HG03045 (cell line): Measurements from ENCODE around the gene ARHGAP8.

Source experiments
- ATAC-seq: cut with Tn5 transposase; IDR thresholded peaks from one replicate; pipeline ENCODE4 v1.9.1; 2021; ENCODE audit warnings: mild to moderate bottlenecking, moderate library complexity; ENCODE audit not compliant: unreplicated experiment

Gene ARHGAP8

DNA sequence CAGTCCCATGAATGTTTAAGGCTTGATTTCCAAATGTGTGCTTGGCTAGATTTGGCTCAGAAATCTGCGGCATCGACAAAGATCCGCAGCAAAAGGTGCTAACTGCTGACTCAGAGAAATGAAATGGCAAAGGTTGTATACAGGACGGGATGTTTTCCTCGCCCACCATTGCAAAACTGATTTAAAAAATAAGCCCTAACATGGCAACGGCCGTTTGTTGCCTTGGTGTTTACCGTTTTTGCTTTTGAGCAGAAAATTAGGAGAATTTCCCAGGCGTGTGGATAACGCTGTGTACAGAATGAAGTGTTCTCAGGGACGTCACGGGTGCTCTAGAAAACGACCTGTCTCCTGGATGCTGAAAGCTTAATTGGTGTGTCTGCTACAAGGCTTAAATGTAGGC lies 70.2 kb downstream of the ARHGAP8 start:
- no peak for ATAC-seq

DNA sequence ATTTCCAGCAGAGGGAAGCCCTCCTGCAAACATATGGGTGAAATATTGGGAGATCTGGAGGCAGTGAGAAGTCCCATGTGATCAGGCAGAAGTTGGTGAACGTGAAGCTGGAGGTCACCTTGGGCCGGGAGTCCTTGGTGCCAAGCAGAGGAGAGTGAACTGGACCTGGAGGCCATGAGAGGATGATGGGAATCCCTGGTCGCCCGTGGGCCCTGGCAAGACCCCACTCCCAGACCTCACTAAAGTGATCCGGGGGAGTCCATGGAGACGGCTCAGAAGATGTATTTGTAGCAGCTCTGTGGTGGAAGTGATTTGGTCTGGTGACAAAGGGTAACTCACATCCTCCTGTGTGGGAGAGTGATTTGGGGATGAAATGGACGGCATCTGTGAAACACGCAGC lies 71.0 kb downstream of the ARHGAP8 start:
- ATAC-seq: no peak

- no peak for ATAC-seq
Observed at GRCh38 chr22:44823806-44824205, 71.4 kb downstream of the ARHGAP8 start.

GRCh38 chr22:44824271-44824670 lies 71.9 kb downstream of the ARHGAP8 start:
- no peak for ATAC-seq

DNA sequence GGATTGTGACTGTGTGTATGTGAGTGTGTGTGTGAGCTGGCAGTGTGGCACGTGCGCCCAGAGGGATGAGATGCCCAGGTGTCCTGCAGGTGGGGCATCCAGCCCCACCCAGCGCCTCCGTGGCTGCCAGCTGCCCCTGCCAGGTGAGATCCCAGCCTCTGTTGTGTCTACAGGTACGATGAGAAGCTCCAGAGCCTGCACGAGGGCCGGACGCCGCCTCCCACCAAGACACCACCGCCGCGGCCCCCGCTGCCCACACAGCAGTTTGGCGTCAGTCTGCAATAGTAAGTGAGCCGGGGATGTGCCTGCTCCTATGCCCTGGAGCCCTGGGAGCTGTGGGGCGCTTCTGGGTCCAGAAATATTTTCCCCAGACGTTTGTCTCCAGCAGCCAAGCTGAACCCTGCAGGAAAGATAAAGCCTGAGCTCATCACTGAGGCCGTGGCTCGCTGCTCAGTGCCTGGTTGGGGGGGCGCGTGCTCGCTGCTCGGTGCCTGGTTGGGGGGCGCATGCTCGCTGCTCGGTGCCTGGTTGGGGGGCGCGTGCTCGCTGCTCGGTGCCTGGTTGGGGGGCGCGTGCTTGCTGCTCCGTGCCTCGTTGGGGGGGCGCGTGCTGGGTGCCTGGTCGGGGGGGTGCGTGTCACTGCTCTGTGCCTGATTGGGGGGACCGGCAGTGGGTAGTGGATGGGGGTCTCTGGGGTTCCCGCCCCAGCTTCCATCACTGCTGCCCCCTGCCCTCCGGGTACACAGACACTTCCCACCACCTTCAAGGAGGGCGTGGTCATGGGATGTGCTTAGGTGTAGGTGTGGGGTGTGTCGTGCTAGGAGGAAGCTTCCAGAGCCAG lies 73.2 kb downstream of the ARHGAP8 start:
- ATAC-seq: no peak

DNA sequence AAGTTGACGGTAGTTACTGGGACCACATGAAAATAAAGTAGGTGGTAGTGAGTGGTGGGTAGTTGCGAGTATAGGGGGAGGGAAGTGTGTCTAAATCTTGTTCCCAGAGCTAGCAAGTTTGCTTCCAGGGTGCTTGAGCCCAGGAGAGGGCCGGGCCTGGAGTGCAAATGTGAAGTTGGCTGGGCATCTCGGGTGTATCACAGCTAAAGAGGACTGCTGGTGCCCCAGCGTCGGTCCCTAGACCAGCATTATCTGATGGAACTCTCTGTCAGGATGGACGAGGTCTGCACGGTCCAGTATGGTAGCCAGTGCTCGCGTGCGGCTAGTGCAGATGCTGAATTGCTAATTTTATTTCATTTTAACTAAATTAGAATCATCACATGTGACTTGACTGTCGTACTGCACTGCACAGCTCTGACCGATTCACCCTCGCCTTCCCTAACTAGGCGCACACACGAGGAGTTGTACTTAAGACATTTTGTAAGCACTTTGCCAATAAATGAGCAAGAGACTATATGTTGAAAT lies 75.4 kb downstream of the ARHGAP8 start:
- no peak for ATAC-seq

DNA sequence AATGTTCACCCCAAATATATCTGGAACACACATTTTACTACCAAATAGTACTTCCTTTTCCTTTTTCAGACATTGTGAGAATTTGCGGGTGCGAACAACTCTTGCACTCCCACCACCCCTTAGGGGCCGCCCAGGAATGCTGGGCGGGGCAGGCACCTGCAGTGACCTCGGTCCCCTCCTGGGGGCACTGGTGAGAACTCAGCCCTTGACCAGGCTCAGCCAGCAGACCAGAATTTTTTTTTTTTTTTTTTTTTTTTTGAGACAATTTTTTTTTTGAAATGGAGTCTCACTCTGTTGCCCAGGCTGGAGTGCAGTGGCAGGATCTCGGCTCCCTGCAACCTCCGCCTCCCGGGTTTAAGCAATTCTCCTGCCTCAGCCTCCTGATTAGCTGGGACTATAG lies 75.8 kb downstream of the ARHGAP8 start:
- ATAC-seq: no peak

- no peak for ATAC-seq
Observed at GRCh38 chr22:44831885-44832284, 79.5 kb downstream of the ARHGAP8 start.

DNA sequence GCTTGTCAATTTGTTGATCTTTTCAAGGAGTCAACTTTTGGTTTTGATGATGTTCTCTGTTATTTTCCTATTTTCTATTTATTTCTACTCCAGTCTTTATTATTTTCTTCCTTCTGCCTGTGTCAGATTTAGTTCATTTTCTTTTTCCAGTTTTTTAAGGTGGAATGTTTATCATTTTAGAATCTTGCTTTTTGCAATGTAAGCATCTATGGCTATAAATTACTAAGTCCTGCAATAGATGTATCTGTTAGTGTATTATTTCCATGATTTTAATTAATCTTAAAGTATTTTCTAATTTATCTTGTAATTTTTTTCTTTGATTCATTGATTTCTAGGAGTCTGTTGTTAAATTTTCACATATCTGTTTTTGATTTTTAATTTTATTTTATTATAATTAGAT lies 81.7 kb downstream of the ARHGAP8 start:
- ATAC-seq: no peak

DNA sequence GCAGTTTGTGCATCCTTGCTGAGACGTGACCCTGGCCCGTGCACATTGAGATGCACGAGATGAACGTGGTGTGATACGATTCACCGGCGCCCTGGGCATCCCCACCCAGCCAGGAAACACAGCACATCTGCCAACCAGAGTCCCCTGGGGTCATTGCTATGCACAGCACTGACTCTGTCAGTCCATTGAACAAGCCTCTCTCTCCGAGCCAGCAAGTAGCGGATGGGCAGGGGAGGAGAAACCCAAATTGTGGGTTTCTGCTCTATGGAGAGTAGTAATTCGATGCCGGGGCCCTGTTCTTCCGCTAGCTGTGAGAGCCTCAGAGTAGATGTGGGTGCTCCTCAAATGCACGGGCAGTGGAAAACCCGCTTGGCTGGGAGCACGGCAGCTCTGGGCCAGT lies 85.1 kb downstream of the ARHGAP8 start:
- no peak for ATAC-seq

DNA sequence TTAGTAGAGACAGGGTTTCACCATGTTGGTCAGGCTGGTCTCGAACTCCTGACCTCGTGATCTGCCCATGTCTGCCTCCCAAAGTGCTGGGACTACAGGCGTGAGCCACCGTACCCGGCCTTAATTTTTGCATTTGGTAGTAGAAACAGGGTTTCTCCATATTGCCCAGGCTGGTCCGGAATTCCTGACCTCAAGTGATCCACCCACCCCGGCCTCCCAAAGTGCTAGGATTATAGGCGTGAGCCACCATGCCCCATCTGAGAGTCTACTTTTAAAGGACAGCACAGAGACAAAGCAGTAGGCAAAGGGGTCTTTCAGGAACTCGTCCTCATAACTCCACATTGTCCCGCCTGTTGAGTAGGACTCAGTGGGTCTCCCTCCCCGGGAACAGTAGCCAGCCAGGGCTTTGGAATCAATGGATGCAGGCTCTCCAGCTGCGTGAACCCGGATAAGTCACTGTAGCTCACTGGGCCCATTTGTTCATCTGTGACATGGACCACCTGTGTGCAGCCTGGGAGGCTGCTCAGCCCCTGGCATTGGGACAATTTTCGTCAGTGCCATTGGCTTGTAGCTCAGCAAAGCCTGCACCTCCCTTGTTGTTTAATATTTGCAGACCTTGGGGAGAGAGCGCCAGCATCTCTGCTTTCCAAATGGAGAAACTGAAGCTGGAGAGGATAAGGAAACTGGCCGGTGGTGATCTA lies 86.1 kb downstream of the ARHGAP8 start:
- no peak for ATAC-seq

- no peak for ATAC-seq
Observed at GRCh38 chr22:44839061-44839460, 86.7 kb downstream of the ARHGAP8 start.

GRCh38 chr22:44839721-44840120 lies 87.3 kb downstream of the ARHGAP8 start:
- no peak for ATAC-seq

- ATAC-seq: no peak
Observed at GRCh38 chr22:44840611-44841322, 88.4 kb downstream of the ARHGAP8 start.

- ATAC-seq: no peak
Observed at GRCh38 chr22:44842417-44842816, 90.0 kb downstream of the ARHGAP8 start.

GRCh38 chr22:44845191-44845590 lies 92.8 kb downstream of the ARHGAP8 start:
- ATAC-seq: no peak

- no peak for ATAC-seq
Observed at GRCh38 chr22:44845796-44846720, 93.7 kb downstream of the ARHGAP8 start.

DNA sequence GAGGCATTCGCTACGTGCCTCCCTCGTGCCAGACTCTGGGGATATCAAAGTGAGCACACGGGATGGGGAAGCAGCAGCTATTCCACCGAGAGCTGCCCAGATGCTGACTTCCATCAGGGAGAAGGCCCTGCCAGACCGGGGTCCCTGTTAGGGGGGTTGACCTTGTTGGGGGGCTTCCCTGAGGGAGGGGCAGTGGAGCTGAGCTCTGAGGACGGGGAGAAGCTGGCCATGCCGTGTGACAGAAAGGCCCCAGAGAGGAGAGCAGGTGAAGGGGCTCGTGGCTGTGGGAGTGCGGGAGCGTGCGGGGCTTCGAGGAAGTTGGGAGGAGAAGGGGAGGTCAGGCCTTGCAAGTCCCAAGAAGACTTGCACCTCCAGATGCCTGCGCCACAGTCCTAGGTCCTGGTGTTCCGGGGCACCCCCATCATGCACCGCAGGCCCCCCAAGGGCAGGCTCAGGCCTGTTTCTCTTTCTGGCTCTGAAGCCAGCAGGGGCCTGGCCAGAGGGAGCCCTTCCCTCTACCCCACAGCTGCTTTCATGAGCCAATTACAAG lies 94.4 kb downstream of the ARHGAP8 start:
- ATAC-seq: no peak

DNA sequence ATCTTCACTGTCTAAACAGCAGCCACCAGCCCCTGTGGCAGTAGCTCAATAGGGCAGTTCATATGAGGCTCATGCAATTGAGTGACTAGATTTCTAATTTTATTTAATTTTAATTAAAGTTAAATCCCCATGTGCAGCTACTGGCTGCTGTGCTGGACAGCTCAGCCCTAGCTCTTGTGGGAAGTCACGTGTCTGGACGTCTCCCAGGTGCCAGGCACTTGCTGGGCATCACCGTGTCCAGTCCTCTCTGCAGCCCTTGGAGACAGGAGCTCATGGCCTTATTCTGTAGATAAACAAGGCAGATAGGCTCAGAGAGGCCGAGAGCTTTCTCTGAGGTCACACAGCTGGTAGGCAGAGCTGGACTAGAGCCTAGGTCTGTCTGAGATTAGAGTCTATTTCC lies 95.0 kb downstream of the ARHGAP8 start:
- ATAC-seq: no peak

DNA sequence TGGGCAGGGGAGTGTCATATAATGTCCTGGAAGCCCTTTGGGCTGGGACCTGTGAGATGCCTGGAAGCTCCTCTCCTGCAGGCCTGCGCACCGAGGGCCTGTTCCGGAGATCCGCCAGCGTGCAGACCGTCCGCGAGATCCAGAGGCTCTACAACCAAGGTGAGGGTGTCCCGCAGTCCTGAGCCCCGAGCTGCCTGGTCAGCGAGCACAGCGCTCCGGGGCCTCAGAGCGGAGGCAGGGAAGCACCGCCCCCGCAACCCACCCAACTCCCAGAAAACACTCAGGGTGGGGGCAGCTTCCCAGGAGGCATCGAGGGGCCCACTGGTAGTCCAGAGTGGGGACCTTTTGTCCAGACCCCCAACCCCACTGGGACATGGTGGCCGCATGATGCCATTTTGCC lies 95.5 kb downstream of the ARHGAP8 start:
- ATAC-seq: no peak
